ENCODE data around the gene KLHL36. TPM values are rescaled to one million over a fixed set of nuclear protein-coding genes. Genes with fewer than 3 reads are reported as not detected.

Gene KLHL36
- total and polyA plus RNA-seq, 4 donors = 10.1 to 60.0 (median 36.8) TPM

DNA sequence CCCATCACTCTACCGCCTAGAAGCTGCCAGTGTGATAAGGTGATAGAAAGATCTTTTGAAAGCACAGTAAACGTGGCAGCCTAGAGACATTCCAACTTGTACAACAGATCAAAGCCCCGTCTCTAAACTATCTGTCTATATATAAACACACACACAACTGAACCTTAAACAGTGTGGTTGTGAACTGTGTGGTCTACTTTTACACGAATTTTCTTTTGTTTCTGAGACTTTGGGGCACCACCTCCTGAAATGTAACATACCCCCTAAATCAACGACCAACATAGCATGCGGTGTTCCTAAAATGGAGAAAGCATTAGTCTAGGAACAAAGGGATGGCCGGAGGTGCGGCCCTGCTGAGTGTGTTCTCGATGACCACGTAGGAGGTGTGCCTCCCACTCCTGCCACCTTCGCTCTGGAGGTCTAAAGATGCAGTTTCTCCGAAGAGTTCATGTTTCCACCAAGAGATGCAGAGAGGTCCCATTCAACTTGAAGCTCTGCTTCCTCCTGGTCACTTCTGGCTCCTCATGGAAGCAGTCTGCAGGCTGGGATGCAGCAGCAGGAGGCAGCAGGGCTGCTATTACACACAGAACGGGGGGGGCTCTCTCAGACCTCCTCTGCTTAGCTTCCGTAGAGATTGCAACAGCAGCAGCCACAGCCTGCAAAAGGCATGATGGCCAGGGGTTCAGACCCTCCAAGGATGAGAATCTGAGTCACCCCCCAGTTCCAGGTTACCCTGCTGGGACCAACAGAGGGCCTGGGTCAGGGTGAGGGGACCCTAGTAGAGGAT lies 28.9 kb downstream of the KLHL36 start:
- Histone ChIP-seq H3K27ac (ENCODE audit: low read depth in 1 of 2, low read length in 2 of 2) (no peak overlapping the region), H3K4me3 (ENCODE audit: low read length in 2 of 2) (no peak overlapping the region), H3K27me3 (ENCODE audit: control insufficient read depth in 1 of 2, insufficient read depth in 2 of 2, low read length in 1 of 2) (no peaks in the 10 kb centered on the region), H3K4me1 (ENCODE audit: control insufficient read depth in 1 of 2, insufficient read depth in 2 of 2, low read length in 2 of 2) (no peaks in the 10 kb centered on the region), H3K36me3 (ENCODE audit: control insufficient read depth in 1 of 2, insufficient read depth in 2 of 2, low read length in 1 of 2) (no peaks in the 10 kb centered on the region), H3K9me3 (ENCODE audit: control insufficient read depth, low read length) (no peaks in the 10 kb centered on the region)
- no peak for DNase-seq
- 78 to 83% methylated on average over 14 of the region's 14 CpGs for WGBS, 2 donors
- no peak for ATAC-seq (ENCODE audit: low FRiP score)
- intact Hi-C loops (cut with DNase I) = no loop called here

DNA sequence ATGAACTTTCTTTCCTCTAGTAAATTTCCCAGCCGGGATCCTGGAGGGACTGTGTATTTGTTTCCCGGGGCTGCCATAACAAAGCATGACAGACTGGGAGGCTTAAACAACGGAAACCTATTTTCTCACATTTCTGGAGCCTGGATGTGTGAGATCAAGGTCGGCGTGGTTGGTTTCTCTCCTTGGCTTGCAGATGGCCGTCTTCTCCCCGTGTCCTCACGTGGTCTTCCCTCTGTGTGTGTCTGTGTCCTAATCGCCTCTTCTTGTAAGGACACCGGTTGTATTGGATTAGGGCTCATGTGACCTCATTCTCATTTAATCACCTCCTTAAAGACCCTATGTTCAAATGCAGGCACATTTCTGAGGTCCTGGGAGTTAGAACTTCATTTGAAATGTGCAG lies 29.5 kb downstream of the KLHL36 start:
- no peak overlapping the region for H3K27ac ChIP-seq (ENCODE audit: low read depth in 1 of 2, low read length in 2 of 2)

DNA sequence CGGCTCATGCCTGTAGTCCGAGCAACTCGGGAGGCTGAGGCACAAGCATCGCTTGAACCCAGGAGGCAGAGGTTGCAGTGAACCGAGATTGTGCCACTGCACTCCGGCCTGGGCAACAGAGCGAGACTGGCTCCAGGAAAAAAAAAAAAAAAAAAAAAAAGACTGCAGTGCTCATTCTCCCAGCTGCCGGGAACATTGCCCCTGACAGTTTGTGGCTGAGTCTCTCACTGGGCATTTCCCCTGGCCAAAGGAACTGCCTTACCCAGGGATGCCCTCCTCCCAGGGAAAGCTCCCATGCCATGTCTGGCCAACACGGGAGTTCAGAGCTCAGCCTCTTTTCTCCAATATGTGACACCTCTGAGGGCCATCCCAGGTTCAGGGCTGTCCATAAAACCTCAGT lies 30.2 kb downstream of the KLHL36 start:
- H3K4me1 ChIP-seq (ENCODE audit: control insufficient read depth in 1 of 2, insufficient read depth in 2 of 2, low read length in 2 of 2) = no peaks in the 10 kb centered on the region
- intact Hi-C loops (cut with DNase I) = no loop called here
- H3K27ac ChIP-seq (ENCODE audit: low read depth in 1 of 2, low read length in 2 of 2) = no peak overlapping the region
- ATAC-seq (ENCODE audit: low FRiP score) (no peak), DNase-seq (no peak)
- no peaks in the 10 kb centered on the region for H3K36me3 ChIP-seq (ENCODE audit: control insufficient read depth in 1 of 2, insufficient read depth in 2 of 2, low read length in 1 of 2)
- H3K4me3 ChIP-seq (ENCODE audit: low read length in 2 of 2) = no peak overlapping the region
- whole genome bisulfite sequencing, 2 donors = 85 to 87% methylated on average over 9 of the region's 9 CpGs
- H3K9me3 ChIP-seq (ENCODE audit: control insufficient read depth, low read length) = no peaks in the 10 kb centered on the region
- H3K27me3 ChIP-seq (ENCODE audit: control insufficient read depth in 1 of 2, insufficient read depth in 2 of 2, low read length in 1 of 2) = no peaks in the 10 kb centered on the region

More for the DNA sequence above, 29.5 kb downstream of the KLHL36 start:
- ATAC-seq (ENCODE audit: low FRiP score) (no peak), DNase-seq (no peak)
- Histone ChIP-seq H3K27me3 (ENCODE audit: control insufficient read depth in 1 of 2, insufficient read depth in 2 of 2, low read length in 1 of 2) (no peaks in the 10 kb centered on the region), H3K4me3 (ENCODE audit: low read length in 2 of 2) (no peak overlapping the region), H3K36me3 (ENCODE audit: control insufficient read depth in 1 of 2, insufficient read depth in 2 of 2, low read length in 1 of 2) (no peaks in the 10 kb centered on the region), H3K9me3 (ENCODE audit: control insufficient read depth, low read length) (no peaks in the 10 kb centered on the region), H3K4me1 (ENCODE audit: control insufficient read depth in 1 of 2, insufficient read depth in 2 of 2, low read length in 2 of 2) (no peaks in the 10 kb centered on the region)
- intact Hi-C loops (cut with DNase I) = no loop called here
- 54 to 58% methylated on average over 10 of the region's 10 CpGs for WGBS, 2 donors

DNA sequence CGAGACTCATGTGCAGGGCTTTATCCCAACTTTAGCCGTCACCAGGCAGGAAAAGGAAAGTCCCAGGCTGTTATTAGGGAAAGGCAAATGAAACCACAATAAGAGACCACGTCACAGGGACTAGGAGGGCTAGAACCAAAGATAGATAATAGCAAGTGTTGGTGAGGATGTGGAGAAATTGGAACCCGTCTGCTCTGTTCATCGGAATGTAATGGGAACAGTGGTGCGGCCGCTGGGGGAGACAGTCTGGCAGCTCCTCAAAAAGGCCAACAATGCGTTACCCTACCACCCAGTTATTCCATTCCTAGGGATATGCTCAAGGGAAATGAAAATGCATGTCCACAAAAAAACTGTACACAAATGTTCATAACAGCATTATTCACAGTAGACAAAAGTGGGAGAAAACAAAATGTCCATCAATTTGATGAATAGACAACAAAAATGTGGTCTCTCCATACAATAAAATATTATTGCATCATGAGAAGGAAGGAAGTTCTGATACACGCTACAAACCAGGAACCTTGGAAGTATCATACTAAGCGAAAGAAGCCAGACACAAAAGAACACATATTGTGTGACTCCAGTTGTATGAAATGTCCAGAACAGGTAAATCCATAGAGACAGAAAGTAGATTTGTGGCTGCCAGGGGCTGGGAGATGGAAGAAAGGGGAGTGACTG lies 32.0 kb downstream of the KLHL36 start:
- intact Hi-C loops (cut with DNase I) = no loop called here
- H3K4me3 ChIP-seq (ENCODE audit: low read length in 2 of 2) = no peak overlapping the region
- no peaks in the 10 kb centered on the region for H3K36me3 ChIP-seq (ENCODE audit: control insufficient read depth in 1 of 2, insufficient read depth in 2 of 2, low read length in 1 of 2)
- H3K27me3 ChIP-seq (ENCODE audit: control insufficient read depth in 1 of 2, insufficient read depth in 2 of 2, low read length in 1 of 2) = no peaks in the 10 kb centered on the region
- no peak overlapping the region for H3K27ac ChIP-seq (ENCODE audit: low read depth in 1 of 2, low read length in 2 of 2)
- WGBS, 2 donors = 90% methylated on average over 10 of the region's 10 CpGs
- no peak for ATAC-seq (ENCODE audit: low FRiP score)
- no peaks in the 10 kb centered on the region for H3K9me3 ChIP-seq (ENCODE audit: control insufficient read depth, low read length)
- H3K4me1 ChIP-seq (ENCODE audit: control insufficient read depth in 1 of 2, insufficient read depth in 2 of 2, low read length in 2 of 2) = no peaks in the 10 kb centered on the region
- no peak for DNase-seq

DNA sequence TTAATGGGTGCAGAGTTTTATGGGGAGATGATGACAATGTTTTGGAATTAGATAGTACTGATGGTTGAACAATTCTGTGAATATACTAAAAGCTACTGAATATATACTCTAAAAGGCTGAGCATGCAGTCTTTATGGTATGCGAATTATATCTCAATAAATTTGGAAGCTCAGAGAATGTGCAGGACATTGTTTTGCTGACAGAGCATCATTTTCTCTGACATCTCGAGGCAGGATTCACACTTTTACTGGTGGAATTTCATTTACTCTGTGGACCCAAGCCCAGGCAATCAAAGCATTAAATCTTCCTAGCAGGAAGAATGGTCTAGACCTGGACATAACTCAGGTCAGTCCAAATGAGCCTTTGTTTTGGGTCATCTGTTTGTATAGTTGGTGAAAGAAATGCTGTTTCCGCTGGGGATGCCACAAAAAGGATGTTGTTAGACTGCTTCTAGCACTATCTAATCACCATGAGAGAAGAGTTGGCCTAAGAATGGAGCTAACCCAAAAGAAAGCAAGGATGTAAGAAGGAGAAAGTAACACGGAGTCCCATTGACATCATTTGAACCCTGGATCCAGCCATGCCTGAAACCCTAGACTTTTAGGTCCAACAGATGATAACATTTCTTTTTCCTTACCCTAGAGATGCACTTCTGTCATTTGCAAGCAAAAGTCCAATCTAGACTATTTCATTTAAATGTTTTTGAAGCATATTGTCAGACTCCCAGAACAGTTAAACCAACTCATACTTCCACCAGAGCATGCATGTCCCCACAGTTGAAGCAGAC lies 32.7 kb downstream of the KLHL36 start:
- WGBS, 2 donors = 95 to 96% methylated on average over 4 of the region's 4 CpGs
- Histone ChIP-seq H3K4me1 (ENCODE audit: control insufficient read depth in 1 of 2, insufficient read depth in 2 of 2, low read length in 2 of 2) (no peaks in the 10 kb centered on the region), H3K4me3 (ENCODE audit: low read length in 2 of 2) (no peak overlapping the region), H3K27me3 (ENCODE audit: control insufficient read depth in 1 of 2, insufficient read depth in 2 of 2, low read length in 1 of 2) (no peaks in the 10 kb centered on the region), H3K36me3 (ENCODE audit: control insufficient read depth in 1 of 2, insufficient read depth in 2 of 2, low read length in 1 of 2) (no peaks in the 10 kb centered on the region), H3K27ac (ENCODE audit: low read depth in 1 of 2, low read length in 2 of 2) (no peak overlapping the region), H3K9me3 (ENCODE audit: control insufficient read depth, low read length) (no peaks in the 10 kb centered on the region)
- ATAC-seq (ENCODE audit: low FRiP score) (no peak), DNase-seq (no peak)
- intact Hi-C loops (cut with DNase I) = no loop called here

DNA sequence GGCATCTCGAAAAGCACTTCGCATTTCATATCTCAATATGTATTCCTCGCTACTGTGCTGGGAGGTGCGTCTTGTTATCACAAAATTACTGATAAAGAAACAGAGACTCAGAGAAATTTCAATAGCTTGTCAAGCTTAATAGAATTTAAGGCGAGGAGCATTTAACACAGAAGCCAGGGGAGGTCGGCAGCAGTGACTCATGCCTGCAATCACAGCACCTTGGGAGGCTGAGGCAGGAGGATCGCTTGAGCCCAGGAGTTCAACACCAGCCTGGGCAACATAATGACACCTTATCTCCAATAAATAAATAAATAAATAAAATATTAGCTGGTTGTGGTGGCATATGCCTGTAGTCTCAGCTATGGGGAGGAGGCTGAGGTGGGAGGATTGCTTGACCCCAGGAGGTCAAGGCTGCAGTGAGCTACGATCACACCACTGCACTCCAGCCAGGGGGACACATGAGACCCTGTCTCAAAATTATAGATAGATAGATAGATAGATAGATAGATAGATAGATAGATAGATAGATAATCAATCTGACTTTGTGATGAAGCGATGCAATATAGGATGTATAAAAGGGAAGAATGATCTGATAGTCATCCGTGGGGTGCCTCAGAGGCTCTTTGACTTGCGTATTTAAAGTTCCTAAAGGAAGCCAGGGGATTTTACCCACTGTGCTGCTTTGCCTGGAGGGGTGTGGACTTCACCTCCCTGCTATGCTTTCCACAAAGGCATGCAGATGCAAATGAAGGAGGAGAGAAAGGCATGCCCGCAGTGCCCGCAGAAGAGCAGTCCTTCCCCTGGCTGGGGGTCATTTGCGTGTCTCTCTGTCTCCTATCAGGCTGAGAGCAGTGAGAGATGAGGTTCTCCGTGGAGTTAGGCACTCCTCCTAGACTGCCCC lies 35.6 kb downstream of the KLHL36 start:
- Histone ChIP-seq H3K36me3 (ENCODE audit: control insufficient read depth in 1 of 2, insufficient read depth in 2 of 2, low read length in 1 of 2) (no peaks in the 10 kb centered on the region), H3K4me3 (ENCODE audit: low read length in 2 of 2) (no peak overlapping the region), H3K4me1 (ENCODE audit: control insufficient read depth in 1 of 2, insufficient read depth in 2 of 2, low read length in 2 of 2) (no peaks in the 10 kb centered on the region), H3K27me3 (ENCODE audit: control insufficient read depth in 1 of 2, insufficient read depth in 2 of 2, low read length in 1 of 2) (no peaks in the 10 kb centered on the region), H3K27ac (ENCODE audit: low read depth in 1 of 2, low read length in 2 of 2) (no peak overlapping the region), H3K9me3 (ENCODE audit: control insufficient read depth, low read length) (no peaks in the 10 kb centered on the region)
- ATAC-seq (ENCODE audit: low FRiP score) (no peak), DNase-seq (no peak)
- WGBS, 2 donors = 66 to 70% methylated on average over 15 of the region's 15 CpGs
- intact Hi-C loops (cut with DNase I) = no loop called here

DNA sequence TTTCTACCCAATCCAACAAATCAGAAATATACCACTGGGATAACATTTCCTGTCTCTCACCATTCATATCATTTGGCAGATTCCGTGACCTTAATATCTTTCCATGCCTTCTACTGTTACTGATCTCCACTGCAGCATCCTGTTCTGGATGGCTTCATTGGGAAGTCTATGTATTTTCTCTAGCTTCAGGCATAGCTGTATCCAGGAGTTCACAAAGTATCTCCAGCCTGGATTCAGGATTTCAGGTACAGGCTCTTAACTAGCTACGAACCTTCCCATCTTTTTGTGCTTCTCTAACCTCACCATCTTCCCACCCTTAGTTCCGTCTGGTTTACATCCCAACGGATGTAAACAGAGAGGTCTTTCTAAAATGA lies 36.3 kb downstream of the KLHL36 start:
- H3K27ac ChIP-seq (ENCODE audit: low read depth in 1 of 2, low read length in 2 of 2) = no peak overlapping the region
- no peaks in the 10 kb centered on the region for H3K27me3 ChIP-seq (ENCODE audit: control insufficient read depth in 1 of 2, insufficient read depth in 2 of 2, low read length in 1 of 2)
- no peaks in the 10 kb centered on the region for H3K9me3 ChIP-seq (ENCODE audit: control insufficient read depth, low read length)
- WGBS, 2 donors = 90 to 92% methylated on average over 4 of the region's 4 CpGs
- H3K4me1 ChIP-seq (ENCODE audit: control insufficient read depth in 1 of 2, insufficient read depth in 2 of 2, low read length in 2 of 2) = no peaks in the 10 kb centered on the region
- no peak overlapping the region for H3K4me3 ChIP-seq (ENCODE audit: low read length in 2 of 2)
- no peak for ATAC-seq (ENCODE audit: low FRiP score)
- no peaks in the 10 kb centered on the region for H3K36me3 ChIP-seq (ENCODE audit: control insufficient read depth in 1 of 2, insufficient read depth in 2 of 2, low read length in 1 of 2)
- no peak for DNase-seq
- intact Hi-C loops (cut with DNase I) = no loop called here

DNA sequence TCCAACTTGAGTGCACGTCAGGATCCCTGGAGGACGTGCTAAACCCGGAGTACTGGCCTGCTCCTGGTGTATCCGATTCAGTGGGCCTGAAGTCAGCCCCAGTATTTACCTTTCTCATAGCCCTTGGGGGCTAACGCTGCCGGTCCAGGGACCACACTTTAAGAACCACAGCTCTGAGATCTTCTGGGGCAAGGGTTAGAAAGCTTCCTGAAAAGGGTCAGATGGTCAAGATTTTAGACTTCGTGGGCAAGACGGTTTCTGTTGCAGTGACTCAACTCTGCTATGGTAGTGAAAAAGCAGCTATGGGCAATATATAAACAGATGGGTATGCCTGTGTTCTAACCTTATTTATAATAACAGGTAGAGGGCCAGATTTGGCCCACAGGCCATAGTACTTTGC lies 36.9 kb downstream of the KLHL36 start:
- no peaks in the 10 kb centered on the region for H3K27me3 ChIP-seq (ENCODE audit: control insufficient read depth in 1 of 2, insufficient read depth in 2 of 2, low read length in 1 of 2)
- H3K9me3 ChIP-seq (ENCODE audit: control insufficient read depth, low read length) = no peaks in the 10 kb centered on the region
- intact Hi-C loops (cut with DNase I) = no loop called here
- H3K27ac ChIP-seq (ENCODE audit: low read depth in 1 of 2, low read length in 2 of 2) = no peak overlapping the region
- H3K4me1 ChIP-seq (ENCODE audit: control insufficient read depth in 1 of 2, insufficient read depth in 2 of 2, low read length in 2 of 2) = no peaks in the 10 kb centered on the region
- DNase-seq = no peak
- H3K36me3 ChIP-seq (ENCODE audit: control insufficient read depth in 1 of 2, insufficient read depth in 2 of 2, low read length in 1 of 2) = no peaks in the 10 kb centered on the region
- no peak overlapping the region for H3K4me3 ChIP-seq (ENCODE audit: low read length in 2 of 2)
- ATAC-seq (ENCODE audit: low FRiP score) = no peak
- 75 to 81% methylated on average over 8 of the region's 8 CpGs for WGBS, 2 donors

All from aorta (tissue), 5 donors.